Smooth muscle cell (in vitro differentiated cells): ENCODE measurements around the gene VSTM2B. TPM values are rescaled to one million over a fixed set of nuclear protein-coding genes. Genes with fewer than 3 reads are reported as not detected.
A peak's percentile ranks its signal among the peaks of the same experiment; 100 is the strongest.

ENCODE experiments used
- DNase-seq: peaks from one replicate; lab custom pipeline; 2025; ENCODE audit not compliant: unreplicated experiment; lab: John Stamatoyannopoulos, UW
- H2AFZ ChIP-seq: fragments of 200-600 bp; sonication (generic); 2 replicates; pipeline ENCODE4 v1.6.0; 2016; ENCODE audit warnings: antibody characterized with exemption, low read depth, mild to moderate bottlenecking
- H3F3A ChIP-seq: fragments of 200-600 bp; sonication (generic); 2 replicates; pipeline ENCODE4 v1.6.0; 2017; ENCODE audit warnings: antibody characterized with exemption, low read depth
- H3K27ac ChIP-seq: fragments of 200-600 bp; sonication (generic); 2 replicates; pipeline ENCODE4 v1.5.1; 2016; ENCODE audit warnings: low read depth, mild to moderate bottlenecking
- H3K27me3 ChIP-seq: fragments of 200-600 bp; sonication (generic); 2 replicates; pipeline ENCODE4 v1.6.1; 2016; ENCODE audit warnings: low read depth, mild to moderate bottlenecking
- H3K36me3 ChIP-seq: fragments of 200-600 bp; sonication (generic); 2 replicates; pipeline ENCODE4 v1.5.1; 2016; ENCODE audit warnings: low read depth
- H3K4me1 ChIP-seq: fragments of 200-600 bp; sonication (generic); 2 replicates; pipeline ENCODE4 v1.5.1; 2016; ENCODE audit warnings: low read depth
- H3K4me2 ChIP-seq: fragments of 200-600 bp; sonication (generic); 2 replicates; pipeline ENCODE4 v1.6.0; 2016; ENCODE audit warnings: mild to moderate bottlenecking
- H3K4me3 ChIP-seq: fragments of 200-600 bp; sonication (generic); 2 replicates; pipeline ENCODE4 v1.5.1; 2016; ENCODE audit warnings: mild to moderate bottlenecking
- H3K79me2 ChIP-seq: fragments of 200-600 bp; sonication (generic); 2 replicates; pipeline ENCODE4 v1.6.0; 2016; ENCODE audit warnings: low read depth, mild to moderate bottlenecking
- H3K9ac ChIP-seq: fragments of 200-600 bp; sonication (generic); 2 replicates; pipeline ENCODE4 v1.6.0; 2016; ENCODE audit warnings: low read depth
- H3K9me3 ChIP-seq: fragments of 200-600 bp; sonication (generic); replicated peaks from 2 replicates; pipeline ENCODE4 v1.5.1; 2016; ENCODE audit warnings: low read depth
- H4K20me1 ChIP-seq: fragments of 200-600 bp; sonication (generic); 2 replicates; pipeline ENCODE4 v1.6.0; 2016; ENCODE audit warnings: low read depth
- CTCF ChIP-seq: fragments of 200-600 bp; sonication (generic); IDR thresholded peaks from 2 replicates; pipeline ENCODE4 v1.5.1; 2017; ENCODE audit warnings: borderline replicate concordance, mild to moderate bottlenecking, antibody characterized with exemption; ENCODE audit not compliant: insufficient read depth, poor library complexity, severe bottlenecking
- WGBS: methylation state at CpG from one replicate; pipeline ENCODE4 v1.1.7; 2016; ENCODE audit warnings: low lambda C conversion rate; 5-methylcytosine and 5-hydroxymethylcytosine counted together
- polyA plus RNA-seq: library from polyadenylated mRNA; unstranded; fragments of >200 nt; fragmentation: Nextera tagmentation; extraction: Ambion mirVana; gene quantifications from 2 replicates; pipeline ENCODE4 v1.2.1, GENCODE V29; 2016
- total RNA-seq: library from RNA; depleted of rRNA; stranded (reverse); fragments of >200 nt; gene quantifications from 2 replicates; pipeline ENCODE4 v1.2.3, GENCODE V29; 2014

The VSTM2B gene
- total and polyA plus RNA-seq, 2 experiments from 2014 or later = not detected

DNA sequence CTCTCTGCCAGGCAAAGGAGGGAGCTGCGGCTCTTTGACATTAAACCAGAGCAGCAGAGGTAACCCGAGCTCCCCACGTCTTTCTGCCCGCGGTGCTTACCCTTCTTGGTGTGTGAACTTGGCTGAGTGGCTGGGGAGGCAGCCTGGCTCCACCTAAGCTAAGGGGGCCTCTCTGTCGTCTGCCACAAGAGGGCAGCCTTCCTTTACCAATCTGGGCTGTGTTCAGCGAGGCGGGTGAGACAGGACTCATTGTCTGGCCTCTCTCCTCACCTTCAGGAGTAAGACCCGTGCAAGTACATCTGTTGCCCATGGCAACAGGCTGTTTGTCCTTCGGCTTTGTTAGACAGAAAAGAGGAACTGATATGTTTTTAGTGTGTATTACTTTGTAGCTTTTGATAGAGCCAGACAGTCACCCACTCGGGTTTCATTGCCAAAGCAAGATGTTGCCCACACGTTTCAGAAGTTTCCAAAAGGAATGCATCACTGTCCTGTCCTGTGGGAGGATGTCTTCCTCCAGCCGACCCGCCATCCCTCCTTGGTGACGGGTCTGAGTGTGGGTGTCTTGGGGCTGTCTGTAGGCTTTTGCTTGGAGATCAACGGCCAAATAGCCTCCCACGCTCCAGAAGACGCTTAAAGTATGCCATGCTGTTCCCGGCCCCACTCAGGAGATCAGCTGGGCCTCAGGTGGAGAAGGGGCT is 84.9 kb downstream of the VSTM2B start:
- Histone ChIP-seq H3K9ac (no peak overlapping the region), H3K79me2 (peaks cover 6% of the 10 kb centered on the region), H3K27me3 (no peaks in the 10 kb centered on the region), H3K9me3 (no peaks in the 10 kb centered on the region), H3K4me2 (no peak overlapping the region), H3F3A (no peaks in the 10 kb centered on the region), H3K4me1 (no peaks in the 10 kb centered on the region), H3K4me3 (no peak overlapping the region), H3K36me3 (peaks cover 6% of the 10 kb centered on the region), H3K27ac (no peak overlapping the region), H4K20me1 (no peaks in the 10 kb centered on the region), H2AFZ (no peak overlapping the region)
- peak; percentile 18 for DNase-seq
- 43% methylated on average over 19 of the region's 19 CpGs for WGBS
- TF ChIP-seq CTCF = peak; percentile 76

DNA sequence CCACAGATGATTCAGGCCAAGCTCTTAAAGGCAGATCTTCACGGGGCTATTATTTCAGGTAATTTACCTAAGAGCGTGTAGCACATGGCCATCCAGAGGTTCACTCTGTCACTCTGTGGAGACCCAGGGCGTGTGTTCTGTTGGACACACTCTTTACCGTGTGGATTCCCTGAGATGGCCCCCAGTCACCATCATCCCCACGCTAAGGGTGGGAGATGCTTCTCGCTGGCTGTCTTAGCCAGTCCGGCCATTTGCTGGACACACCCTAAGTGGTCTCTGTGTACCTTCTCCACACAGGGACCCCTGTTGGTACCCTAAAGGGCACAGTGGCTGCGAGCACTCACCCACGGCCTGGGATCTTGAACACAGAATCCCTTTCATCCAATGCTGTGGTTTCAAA is 86.3 kb downstream of the VSTM2B start:
- no peaks in the 10 kb centered on the region for H3K9me3 ChIP-seq
- no peaks in the 10 kb centered on the region for H3F3A ChIP-seq
- no peak for TF ChIP-seq CTCF

DNA sequence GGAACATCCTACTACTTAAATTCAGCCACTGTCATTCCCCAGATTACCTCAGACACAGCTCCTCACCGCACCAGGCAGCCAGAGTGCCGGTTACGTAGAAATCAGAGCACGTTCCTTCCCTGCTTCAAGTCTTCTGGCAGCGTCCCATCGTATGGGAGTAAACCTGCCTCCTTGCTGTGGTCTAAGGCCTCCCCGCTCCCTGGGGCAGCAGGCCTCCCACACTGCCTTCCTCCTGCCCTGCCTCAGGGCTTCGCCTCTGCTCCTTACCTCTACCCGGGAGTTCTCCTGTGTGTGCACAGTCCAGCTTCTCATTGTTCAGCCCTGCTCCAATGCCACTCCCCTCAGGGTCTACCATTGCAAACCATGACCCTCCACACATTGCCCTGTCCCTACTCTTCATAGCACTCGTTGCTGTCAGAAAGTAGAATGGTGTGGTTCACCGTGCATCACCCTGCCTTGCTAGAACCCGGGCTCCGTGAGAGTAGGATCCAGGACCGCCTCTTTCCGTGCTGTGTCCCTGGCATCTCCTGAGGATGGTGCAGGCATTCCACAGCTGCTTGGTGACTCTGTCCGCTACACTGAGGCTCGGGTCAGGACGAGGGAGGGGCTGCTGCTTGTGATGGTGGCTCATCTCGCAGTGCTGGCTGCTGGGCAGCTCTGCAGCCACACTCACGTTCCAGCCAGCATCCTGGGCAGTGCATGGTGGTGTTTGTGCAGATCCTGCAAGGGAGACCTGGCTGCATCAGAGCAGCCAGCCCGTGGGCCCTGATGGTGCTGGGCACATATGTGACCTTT is 87.2 kb downstream of the VSTM2B start:
- no peak overlapping the region for H3K4me2 ChIP-seq
- no peak overlapping the region for H3K9ac ChIP-seq
- DNase-seq = no peak
- no peak overlapping the region for H2AFZ ChIP-seq
- H3K27me3 ChIP-seq = no peaks in the 10 kb centered on the region
- TF ChIP-seq CTCF = no peak
- WGBS = 93% methylated on average over 21 of the region's 21 CpGs
- no peak overlapping the region for H3K4me3 ChIP-seq
- H3K79me2 ChIP-seq = no peaks in the 10 kb centered on the region
- peaks cover 6% of the 10 kb centered on the region for H3K36me3 ChIP-seq
- no peak overlapping the region for H3K27ac ChIP-seq
- H4K20me1 ChIP-seq = no peaks in the 10 kb centered on the region
- H3F3A ChIP-seq = no peaks in the 10 kb centered on the region
- H3K4me1 ChIP-seq = no peaks in the 10 kb centered on the region
- H3K9me3 ChIP-seq = no peaks in the 10 kb centered on the region

More for the DNA sequence above, 86.3 kb downstream of the VSTM2B start:
- Histone ChIP-seq H3K36me3 (peaks cover 6% of the 10 kb centered on the region), H3K4me2 (no peak overlapping the region), H3K4me3 (no peak overlapping the region), H3K9ac (no peak overlapping the region), H2AFZ (no peak overlapping the region), H3K27me3 (no peaks in the 10 kb centered on the region), H3K79me2 (no peaks in the 10 kb centered on the region), H4K20me1 (no peaks in the 10 kb centered on the region), H3K4me1 (no peaks in the 10 kb centered on the region), H3K27ac (no peak overlapping the region)
- no peak for DNase-seq
- 96% methylated on average over 9 of the region's 9 CpGs for WGBS

DNA sequence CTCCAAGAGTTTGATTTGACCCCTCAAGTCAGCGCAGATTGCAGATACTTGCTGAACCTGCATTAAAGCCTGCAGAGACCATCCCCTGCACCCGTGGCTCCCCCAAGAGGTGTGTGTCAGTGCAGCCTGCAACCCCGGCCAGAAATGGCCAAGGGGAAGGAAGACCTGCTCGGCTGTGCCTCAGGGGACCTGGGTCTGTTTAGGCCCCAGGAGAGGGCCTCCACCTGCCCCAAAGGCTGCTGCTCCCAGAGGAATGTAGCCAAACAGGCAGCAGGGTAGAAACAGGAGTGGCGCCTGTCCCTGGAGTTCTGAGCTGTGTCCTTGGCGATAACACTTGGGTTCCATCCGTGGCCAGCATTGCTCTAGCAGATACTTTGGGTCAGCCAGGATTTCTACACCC is 88.3 kb downstream of the VSTM2B start:
- H3K9ac ChIP-seq = no peak overlapping the region
- H3K9me3 ChIP-seq = no peaks in the 10 kb centered on the region
- 92% methylated on average over 7 of the region's 7 CpGs for WGBS
- no peak overlapping the region for H2AFZ ChIP-seq
- no peaks in the 10 kb centered on the region for H3K27me3 ChIP-seq
- H4K20me1 ChIP-seq = no peaks in the 10 kb centered on the region
- H3K4me1 ChIP-seq = no peaks in the 10 kb centered on the region
- no peaks in the 10 kb centered on the region for H3K79me2 ChIP-seq
- H3K27ac ChIP-seq = no peak overlapping the region
- peaks cover 6% of the 10 kb centered on the region for H3K36me3 ChIP-seq
- no peaks in the 10 kb centered on the region for H3F3A ChIP-seq
- no peak for DNase-seq
- no peak overlapping the region for H3K4me3 ChIP-seq
- no peak for TF ChIP-seq CTCF
- no peak overlapping the region for H3K4me2 ChIP-seq
